Lower lobe of right lung (tissue), 2 donors: Measurements from ENCODE around the gene GPR146. TPM values are rescaled to one million over a fixed set of nuclear protein-coding genes. Genes with fewer than 3 reads are reported as not detected.

ENCODE experiments used
- ATAC-seq, 2 donors: fragments of 200-7000 bp; cut with Tn5 transposase; one replicate each; pipeline ENCODE4 v1.9.1; 2020 to 2022; ENCODE audit warnings: mild to moderate bottlenecking in 2 of 2, moderate library complexity in 2 of 2
- DNase-seq: peaks from one replicate; pipeline ENCODE4 v3.0.0-alpha.2; 2020
- H3K27ac ChIP-seq: fragments of 200-600 bp; one replicate; pipeline ENCODE4 v1.8.0; 2022
- H3K27me3 ChIP-seq: fragments of 200-600 bp; one replicate; pipeline ENCODE4 v1.8.0; 2022; ENCODE audit warnings: low read depth
- H3K36me3 ChIP-seq: fragments of 200-600 bp; one replicate; pipeline ENCODE4 v1.8.0; 2022; ENCODE audit warnings: mild to moderate bottlenecking
- H3K4me1 ChIP-seq: fragments of 200-600 bp; one replicate; pipeline ENCODE4 v1.8.0; 2022
- H3K4me3 ChIP-seq: fragments of 200-600 bp; one replicate; pipeline ENCODE4 v1.8.0; 2022; ENCODE audit warnings: mild to moderate bottlenecking
- H3K9me3 ChIP-seq: fragments of 200-600 bp; one replicate; pipeline ENCODE4 v1.8.0; 2022
- intact Hi-C: fragments of 100-400 bp; cut with DNase I; formaldehyde crosslinking; loops from one replicate; pipeline ENCODE4 v1.11.0; 2022
- total RNA-seq: library from RNA; stranded (reverse); fragmentation: NEBNext Ultra II Directional; extraction: Animal tissue kit (Norgen Biotek cat#: 25700); gene quantifications from one replicate; pipeline ENCODE4 v1.2.1, GENCODE V29; 2021
- TF ChIP-seq, protein P1 (sequence below): fragments of 200-600 bp; IDR thresholded peaks from one replicate; pipeline ENCODE4 v1.8.0; 2022; ENCODE audit warnings: antibody characterized with exemption, mild to moderate bottlenecking
- donor health status: DM: no; HTN: yes; CAD: no; lungs with severe emphysema.

GPR146 gene
- total RNA-seq, 1 donor from 2014 or later: 44.8 TPM

DNA sequence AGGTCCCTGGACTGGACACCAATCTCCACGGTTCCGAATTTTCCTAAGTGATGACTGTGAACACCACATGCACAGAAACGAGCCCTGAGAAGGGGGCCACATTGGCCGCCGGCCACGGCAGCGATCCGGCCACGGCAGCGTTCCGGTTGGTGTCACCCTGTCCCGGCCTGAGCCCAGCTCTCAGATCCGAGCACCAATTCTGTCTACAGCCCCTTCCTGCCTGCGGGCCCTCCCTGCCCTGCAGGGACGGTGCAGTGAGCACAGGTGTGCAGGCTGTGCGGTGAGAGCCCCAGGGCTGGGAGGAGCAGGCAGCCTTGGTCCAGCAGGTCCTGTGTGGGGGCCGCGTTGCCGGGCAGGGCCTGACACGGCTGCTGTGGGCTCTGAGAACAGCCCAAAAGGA, 29.7 kb upstream of the GPR146 start:
- Histone ChIP-seq H3K4me3 (no peak overlapping the region), H3K4me1 (no peaks in the 10 kb centered on the region), H3K27me3 (no peaks in the 10 kb centered on the region), H3K36me3 (peaks cover 10% of the 10 kb centered on the region), H3K27ac (no peak overlapping the region), H3K9me3 (no peaks in the 10 kb centered on the region)
- DNase-seq: no peak
- intact Hi-C loops: no loop called here
- TF ChIP-seq, protein P1, sequence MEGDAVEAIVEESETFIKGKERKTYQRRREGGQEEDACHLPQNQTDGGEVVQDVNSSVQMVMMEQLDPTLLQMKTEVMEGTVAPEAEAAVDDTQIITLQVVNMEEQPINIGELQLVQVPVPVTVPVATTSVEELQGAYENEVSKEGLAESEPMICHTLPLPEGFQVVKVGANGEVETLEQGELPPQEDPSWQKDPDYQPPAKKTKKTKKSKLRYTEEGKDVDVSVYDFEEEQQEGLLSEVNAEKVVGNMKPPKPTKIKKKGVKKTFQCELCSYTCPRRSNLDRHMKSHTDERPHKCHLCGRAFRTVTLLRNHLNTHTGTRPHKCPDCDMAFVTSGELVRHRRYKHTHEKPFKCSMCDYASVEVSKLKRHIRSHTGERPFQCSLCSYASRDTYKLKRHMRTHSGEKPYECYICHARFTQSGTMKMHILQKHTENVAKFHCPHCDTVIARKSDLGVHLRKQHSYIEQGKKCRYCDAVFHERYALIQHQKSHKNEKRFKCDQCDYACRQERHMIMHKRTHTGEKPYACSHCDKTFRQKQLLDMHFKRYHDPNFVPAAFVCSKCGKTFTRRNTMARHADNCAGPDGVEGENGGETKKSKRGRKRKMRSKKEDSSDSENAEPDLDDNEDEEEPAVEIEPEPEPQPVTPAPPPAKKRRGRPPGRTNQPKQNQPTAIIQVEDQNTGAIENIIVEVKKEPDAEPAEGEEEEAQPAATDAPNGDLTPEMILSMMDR: no peak
- no peak for ATAC-seq

DNA sequence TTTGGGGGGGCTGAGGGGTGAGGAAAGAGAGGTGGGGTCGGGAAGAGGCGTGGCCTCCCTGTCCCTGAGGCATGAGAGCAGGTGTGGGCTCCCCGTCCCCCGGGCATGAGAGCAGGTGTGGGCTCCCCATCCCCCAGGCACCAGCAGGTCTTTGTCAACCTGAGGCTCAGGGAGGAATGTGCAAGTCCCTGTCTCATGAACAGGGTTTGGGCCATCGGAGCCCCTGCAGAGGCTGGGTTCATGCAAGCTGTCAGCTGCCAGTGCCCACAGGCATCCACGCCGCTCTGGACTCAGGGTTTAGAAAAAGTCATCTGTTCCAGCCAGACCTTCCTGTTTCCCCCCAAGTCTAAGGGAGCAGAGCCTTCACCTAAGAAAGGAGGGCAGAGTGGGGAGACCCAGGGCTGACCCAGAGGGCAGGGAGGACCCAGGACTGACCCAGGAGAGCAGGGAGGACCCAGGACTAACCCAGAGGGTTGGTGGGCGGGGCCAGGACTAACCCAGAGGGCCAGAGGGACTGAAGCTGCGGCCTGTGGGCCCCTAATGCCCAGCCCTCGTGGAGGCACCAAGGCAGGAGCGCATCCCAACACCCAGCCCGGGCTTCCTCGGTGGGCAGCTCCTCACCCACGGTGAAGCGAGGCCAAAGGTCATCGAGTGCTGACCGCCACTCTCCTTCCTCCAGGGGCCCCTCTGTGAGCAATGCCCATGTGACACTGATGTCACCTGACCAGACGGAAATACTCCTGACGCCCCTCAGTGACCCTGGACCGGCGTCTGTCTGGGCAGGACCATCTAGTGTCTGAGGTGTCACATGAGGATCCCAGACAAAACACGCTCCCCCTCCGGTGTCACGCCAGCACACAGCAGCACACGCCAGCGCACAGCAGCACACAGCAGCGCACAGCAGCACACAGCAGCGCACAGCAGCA, 28.9 kb upstream of the GPR146 start:
- ATAC-seq (no peak), DNase-seq (no peak)
- intact Hi-C loops: no loop called here
- no peaks in the 10 kb centered on the region for H3K27me3 ChIP-seq
- no peak overlapping the region for H3K4me3 ChIP-seq
- no peaks in the 10 kb centered on the region for H3K4me1 ChIP-seq
- TF ChIP-seq, protein P1: no peak
- H3K36me3 ChIP-seq: peaks cover 7% of the 10 kb centered on the region
- H3K9me3 ChIP-seq: no peaks in the 10 kb centered on the region
- no peak overlapping the region for H3K27ac ChIP-seq

DNA sequence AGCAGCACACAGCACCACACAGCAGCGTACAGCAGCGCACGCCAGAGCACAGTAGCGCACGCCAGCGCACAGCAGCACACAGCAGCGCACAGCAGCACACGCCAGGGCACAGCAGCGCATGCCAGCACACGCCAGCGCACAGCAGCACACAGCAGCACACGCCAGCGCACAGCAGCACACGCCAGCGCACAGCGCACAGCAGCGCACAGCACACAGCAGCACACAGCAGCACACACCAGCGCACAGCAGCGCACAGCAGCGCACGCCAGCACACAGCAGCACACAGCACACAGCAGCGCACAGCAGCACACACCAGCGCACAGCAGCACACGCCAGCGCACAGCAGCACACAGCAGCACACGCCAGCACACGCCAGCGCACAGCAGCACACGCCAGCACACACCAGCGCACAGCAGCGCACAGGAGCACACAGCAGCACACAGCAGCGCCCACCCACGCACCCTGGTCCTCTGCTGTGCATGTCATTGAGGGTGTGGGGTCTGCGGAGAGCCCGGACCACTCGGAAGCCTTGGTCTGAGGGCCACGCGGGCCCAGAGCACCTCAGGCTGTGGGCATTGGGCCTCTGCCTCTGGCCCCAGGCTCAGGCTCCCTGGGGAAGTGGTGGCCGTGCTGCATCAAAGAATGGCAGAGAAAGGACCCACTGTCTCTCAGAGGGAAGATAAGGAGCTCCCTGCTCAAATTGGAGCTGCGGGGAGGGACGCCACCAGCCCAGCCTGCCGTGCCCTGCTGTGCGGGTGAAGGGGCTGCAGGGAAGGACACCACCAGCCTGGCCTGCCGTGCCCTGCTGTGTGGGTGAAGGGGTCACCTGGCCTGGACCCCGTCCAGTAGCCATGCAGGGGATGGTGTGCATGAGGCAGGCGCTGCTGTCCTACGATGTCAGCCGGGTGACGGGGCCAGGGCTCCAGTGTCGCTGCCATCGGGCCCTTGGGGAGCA, 27.5 kb upstream of the GPR146 start:
- Histone ChIP-seq H3K27ac (no peak overlapping the region), H3K9me3 (no peaks in the 10 kb centered on the region), H3K27me3 (no peaks in the 10 kb centered on the region), H3K4me3 (no peak overlapping the region), H3K4me1 (no peaks in the 10 kb centered on the region), H3K36me3 (peaks cover 9% of the 10 kb centered on the region)
- ATAC-seq (no peak), DNase-seq (no peak)
- intact Hi-C loops: no loop called here
- TF ChIP-seq, protein P1: no peak

DNA sequence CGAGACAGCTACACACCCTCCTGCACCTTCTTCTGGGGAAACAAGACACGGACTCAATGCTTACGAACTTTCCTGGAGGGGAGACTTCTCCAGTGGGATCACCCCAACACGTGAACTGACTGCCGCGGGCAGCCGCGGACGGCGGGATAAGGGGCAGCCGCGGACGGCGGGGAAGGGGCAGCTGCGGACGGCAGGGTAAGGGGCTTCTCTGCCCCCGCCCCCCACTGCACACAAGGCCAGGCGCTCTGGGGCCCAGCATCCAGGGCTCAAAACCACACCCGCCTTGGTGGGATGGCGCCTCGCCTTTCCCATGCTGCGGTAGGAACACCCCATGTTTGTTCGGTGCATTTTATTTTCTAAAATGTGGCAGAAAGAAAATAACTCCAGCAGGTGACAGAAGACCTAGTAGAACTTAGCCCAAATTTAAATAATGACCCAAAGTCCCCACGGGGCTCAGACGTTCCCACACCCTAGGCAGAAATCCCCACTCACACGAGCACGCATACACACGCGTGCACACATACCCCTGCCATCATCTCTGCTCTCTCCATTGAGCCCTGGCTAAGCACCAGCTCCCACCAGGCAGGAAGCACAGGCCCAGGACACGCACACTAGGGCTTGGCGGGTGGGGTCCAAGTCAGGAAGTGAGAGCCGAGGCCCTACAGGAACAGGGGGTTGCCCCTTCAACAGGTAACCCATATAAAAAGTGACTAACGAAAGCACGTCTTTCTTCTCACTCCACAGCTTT, 26.6 kb upstream of the GPR146 start:
- Histone ChIP-seq H3K27ac (no peak overlapping the region), H3K4me1 (no peaks in the 10 kb centered on the region), H3K9me3 (no peaks in the 10 kb centered on the region), H3K4me3 (no peak overlapping the region), H3K36me3 (peaks cover 9% of the 10 kb centered on the region), H3K27me3 (no peaks in the 10 kb centered on the region)
- DNase-seq (no peak), ATAC-seq (no peak)
- TF ChIP-seq, protein P1: no peak
- intact Hi-C loops: no loop called here

DNA sequence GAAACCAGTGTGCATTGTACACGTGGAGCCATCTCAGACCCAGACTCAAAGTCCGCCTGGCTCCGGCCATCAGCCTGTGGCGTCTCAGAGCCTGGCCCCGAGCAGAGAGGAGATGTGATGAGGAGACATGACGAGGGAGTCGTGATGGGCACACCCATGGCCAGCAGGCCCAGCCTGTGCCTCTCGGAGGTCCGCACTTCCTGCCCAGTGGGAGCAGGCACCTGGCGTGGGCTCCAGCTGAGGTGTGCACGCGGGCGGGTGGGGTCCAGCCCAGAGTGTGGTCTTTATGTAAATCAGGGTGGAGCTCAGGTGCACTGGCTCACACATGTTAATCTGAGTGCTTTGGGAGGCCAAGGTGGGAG, 26.0 kb upstream of the GPR146 start:
- peaks cover 9% of the 10 kb centered on the region for H3K36me3 ChIP-seq
- no peaks in the 10 kb centered on the region for H3K4me1 ChIP-seq
- intact Hi-C loops: no loop called here
- no peak for ATAC-seq
- TF ChIP-seq, protein P1: no peak
- DNase-seq: no peak
- H3K27ac ChIP-seq: no peak overlapping the region
- H3K4me3 ChIP-seq: no peak overlapping the region
- H3K9me3 ChIP-seq: no peaks in the 10 kb centered on the region
- H3K27me3 ChIP-seq: no peaks in the 10 kb centered on the region
